HUDEP-2 (cell line): Measurements from ENCODE around the gene MYH11.
"Not testable (repeated sequence)": the region's sequence is repeated elsewhere in the genome, so short reads cannot be mapped to it uniquely, and the experiment has no call there.

Experiments used
- DNase-seq, 76 experiments: peaks; one replicate each; lab custom pipeline; 2025; ENCODE audit not compliant: unreplicated experiment in 76 of 76; lab: John Stamatoyannopoulos, UW

The MYH11 gene

GRCh38 chr16:15816228-15816627 lies 40.6 kb downstream of the MYH11 start:
- no peak for DNase-seq

GRCh38 chr16:15812401-15812750 lies 44.5 kb downstream of the MYH11 start:
- DNase-seq = not testable (repeated sequence)

GRCh38 chr16:15811481-15812400 lies 45.1 kb downstream of the MYH11 start:
- no peak for DNase-seq

GRCh38 chr16:15810949-15811348 lies 45.9 kb downstream of the MYH11 start:
- DNase-seq = no peak

GRCh38 chr16:15810411-15810810 lies 46.4 kb downstream of the MYH11 start:
- no peak for DNase-seq

GRCh38 chr16:15809297-15809696 lies 47.5 kb downstream of the MYH11 start:
- DNase-seq = not testable (repeated sequence)

- no peak for DNase-seq
Measured at GRCh38 chr16:15808071-15808470, 48.8 kb downstream of the MYH11 start.

- no peak for DNase-seq
Measured at GRCh38 chr16:15807603-15808009, 49.2 kb downstream of the MYH11 start.

- no peak for DNase-seq
Measured at GRCh38 chr16:15803618-15804017, 53.2 kb downstream of the MYH11 start.

- DNase-seq = no peak
Measured at GRCh38 chr16:15799851-15800495, 56.9 kb downstream of the MYH11 start.

- no peak for DNase-seq
Measured at GRCh38 chr16:15798671-15799070, 58.2 kb downstream of the MYH11 start.

GRCh38 chr16:15796885-15797284 lies 59.9 kb downstream of the MYH11 start:
- DNase-seq = no peak

- no peak for DNase-seq
Measured at GRCh38 chr16:15795615-15796014, 61.2 kb downstream of the MYH11 start.

GRCh38 chr16:15792563-15792971 lies 64.3 kb downstream of the MYH11 start:
- no peak for DNase-seq

- DNase-seq = no peak
Measured at GRCh38 chr16:15790458-15790857, 66.4 kb downstream of the MYH11 start.

GRCh38 chr16:15789816-15790215 lies 67.0 kb downstream of the MYH11 start:
- not testable (repeated sequence) for DNase-seq

- no peak for DNase-seq
Measured at GRCh38 chr16:15788846-15789239, 68.0 kb downstream of the MYH11 start.

GRCh38 chr16:15786501-15786900 lies 70.3 kb downstream of the MYH11 start:
- no peak for DNase-seq

GRCh38 chr16:15785386-15786059 lies 71.3 kb downstream of the MYH11 start:
- no peak for DNase-seq

- DNase-seq = no peak
Measured at GRCh38 chr16:15783985-15784384, 72.8 kb downstream of the MYH11 start.

- DNase-seq = no peak
Measured at GRCh38 chr16:15782573-15783365, 74.1 kb downstream of the MYH11 start.
